ENCODE results near the gene COG4. TPM values are rescaled to one million over a fixed set of nuclear protein-coding genes. Genes with fewer than 3 reads are reported as not detected.
"Not testable (repeated sequence)": the region's sequence is repeated elsewhere in the genome, so short reads cannot be mapped to it uniquely, and the experiment has no call there.

The COG4 gene
- total RNA-seq, 1 donor from 2014 or later = 43.7 TPM

- Histone ChIP-seq H3K4me3 (no peak overlapping the region), H3K36me3 (peaks cover 98% of the 10 kb centered on the region), H3K27me3 (ENCODE audit: low read depth) (no peaks in the 10 kb centered on the region), H3K27ac (replicated peaks) (no peak overlapping the region), H3K4me1 (peaks cover 20% of the 10 kb centered on the region), H3K9me3 (replicated peaks) (no peaks in the 10 kb centered on the region)
- intact Hi-C loops (cut with micrococcal nuclease) = no loop called here
- no peak for DNase-seq
- TF ChIP-seq, protein P1, sequence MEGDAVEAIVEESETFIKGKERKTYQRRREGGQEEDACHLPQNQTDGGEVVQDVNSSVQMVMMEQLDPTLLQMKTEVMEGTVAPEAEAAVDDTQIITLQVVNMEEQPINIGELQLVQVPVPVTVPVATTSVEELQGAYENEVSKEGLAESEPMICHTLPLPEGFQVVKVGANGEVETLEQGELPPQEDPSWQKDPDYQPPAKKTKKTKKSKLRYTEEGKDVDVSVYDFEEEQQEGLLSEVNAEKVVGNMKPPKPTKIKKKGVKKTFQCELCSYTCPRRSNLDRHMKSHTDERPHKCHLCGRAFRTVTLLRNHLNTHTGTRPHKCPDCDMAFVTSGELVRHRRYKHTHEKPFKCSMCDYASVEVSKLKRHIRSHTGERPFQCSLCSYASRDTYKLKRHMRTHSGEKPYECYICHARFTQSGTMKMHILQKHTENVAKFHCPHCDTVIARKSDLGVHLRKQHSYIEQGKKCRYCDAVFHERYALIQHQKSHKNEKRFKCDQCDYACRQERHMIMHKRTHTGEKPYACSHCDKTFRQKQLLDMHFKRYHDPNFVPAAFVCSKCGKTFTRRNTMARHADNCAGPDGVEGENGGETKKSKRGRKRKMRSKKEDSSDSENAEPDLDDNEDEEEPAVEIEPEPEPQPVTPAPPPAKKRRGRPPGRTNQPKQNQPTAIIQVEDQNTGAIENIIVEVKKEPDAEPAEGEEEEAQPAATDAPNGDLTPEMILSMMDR (IDR thresholded peaks at IDR 0.05; ENCODE audit: borderline replicate concordance) = no peak
These were observed 25.6 kb upstream of the COG4 start for GRCh38 chr16:70548936-70549335.

DNA sequence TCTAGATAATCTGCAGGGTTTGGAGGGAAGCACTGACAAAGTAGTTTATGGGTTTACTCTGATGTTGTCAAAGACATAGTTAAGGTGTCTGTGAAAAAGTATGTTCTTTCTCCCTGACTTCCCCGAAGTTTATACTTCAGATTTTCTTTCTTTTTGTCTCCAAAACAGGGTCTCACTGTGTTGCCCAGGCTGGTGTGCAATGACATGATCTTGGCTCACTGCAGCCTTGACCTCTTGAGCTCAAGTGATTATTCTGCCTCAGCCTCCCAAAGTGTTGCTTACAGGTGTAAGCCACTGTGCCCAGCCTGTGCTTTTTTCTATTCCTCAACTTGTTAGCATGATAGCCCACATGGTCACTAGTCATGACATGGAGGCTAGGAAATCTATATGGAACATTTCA lies 21.2 kb upstream of the COG4 start:
- DNase-seq = no peak

DNA sequence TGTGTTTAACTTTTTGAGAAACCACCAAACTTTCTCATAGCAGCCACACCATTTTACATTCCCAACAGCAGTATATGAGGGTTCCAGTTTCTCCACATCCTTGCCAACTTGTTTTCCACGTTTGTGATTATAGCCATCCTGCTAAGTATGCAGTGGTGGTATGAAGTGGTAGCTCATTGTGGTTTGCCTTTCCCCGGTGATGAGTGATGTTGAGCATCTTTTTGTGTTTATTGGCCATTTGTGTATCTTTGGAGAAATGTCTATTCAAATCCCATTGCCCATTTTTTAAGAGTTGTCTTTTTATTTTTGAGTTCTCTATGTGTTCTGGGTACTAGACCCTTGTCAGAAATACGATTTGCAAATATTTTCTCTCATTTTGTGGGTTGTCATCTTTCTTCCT lies 17.6 kb upstream of the COG4 start:
- DNase-seq = no peak
- peaks cover 100% of the 10 kb centered on the region for H3K36me3 ChIP-seq
- no peaks in the 10 kb centered on the region for H3K27me3 ChIP-seq (ENCODE audit: low read depth)
- no peaks in the 10 kb centered on the region for H3K9me3 ChIP-seq (replicated peaks)
- peak overlapping the region; percentile 31 for H3K27ac ChIP-seq (replicated peaks)
- TF ChIP-seq, protein P1 (IDR thresholded peaks at IDR 0.05; ENCODE audit: borderline replicate concordance) = no peak
- peaks cover 17% of the 10 kb centered on the region for H3K4me1 ChIP-seq
- intact Hi-C loops (cut with micrococcal nuclease) = no loop called here
- no peak overlapping the region for H3K4me3 ChIP-seq

More for the DNA sequence above, 21.2 kb upstream of the COG4 start:
- intact Hi-C loops (cut with micrococcal nuclease) = no loop called here
- H3K27me3 ChIP-seq (ENCODE audit: low read depth) = no peaks in the 10 kb centered on the region
- no peak overlapping the region for H3K27ac ChIP-seq (replicated peaks)
- H3K4me1 ChIP-seq = peaks cover 17% of the 10 kb centered on the region
- no peaks in the 10 kb centered on the region for H3K9me3 ChIP-seq (replicated peaks)
- peaks cover 100% of the 10 kb centered on the region for H3K36me3 ChIP-seq
- TF ChIP-seq, protein P1 (IDR thresholded peaks at IDR 0.05; ENCODE audit: borderline replicate concordance) = no peak
- H3K4me3 ChIP-seq = no peak overlapping the region

GRCh38 chr16:70534971-70535370 lies 11.6 kb upstream of the COG4 start:
- H3K36me3 ChIP-seq = peaks cover 100% of the 10 kb centered on the region
- intact Hi-C loops (cut with micrococcal nuclease) = no loop called here
- peaks cover 4% of the 10 kb centered on the region for H3K4me1 ChIP-seq
- no peaks in the 10 kb centered on the region for H3K9me3 ChIP-seq (replicated peaks)
- no peak overlapping the region for H3K4me3 ChIP-seq
- H3K27me3 ChIP-seq (ENCODE audit: low read depth) = no peaks in the 10 kb centered on the region
- DNase-seq = no peak
- no peak overlapping the region for H3K27ac ChIP-seq (replicated peaks)
- TF ChIP-seq, protein P1 (IDR thresholded peaks at IDR 0.05; ENCODE audit: borderline replicate concordance) = no peak

GRCh38 chr16:70529954-70530353 lies 6.6 kb upstream of the COG4 start:
- H3K4me1 ChIP-seq = peaks cover 54% of the 10 kb centered on the region
- not testable (repeated sequence) for DNase-seq; H3K4me3 ChIP-seq; H3K27me3 ChIP-seq (ENCODE audit: low read depth); H3K9me3 ChIP-seq (replicated peaks); H3K27ac ChIP-seq (replicated peaks)
- peaks cover 83% of the 10 kb centered on the region for H3K36me3 ChIP-seq
- intact Hi-C loops (cut with micrococcal nuclease) = loop anchor here (5.0 kb wide), 1 partner anchor 122 kb away; no protein-coding TSS in a partner anchor

GRCh38 chr16:70529051-70529777 lies 5.9 kb upstream of the COG4 start:
- Histone ChIP-seq H3K4me3 (no peak overlapping the region), H3K27me3 (ENCODE audit: low read depth) (no peaks in the 10 kb centered on the region), H3K4me1 (peaks cover 61% of the 10 kb centered on the region), H3K9me3 (replicated peaks) (no peaks in the 10 kb centered on the region), H3K27ac (replicated peaks) (no peak overlapping the region), H3K36me3 (peaks cover 76% of the 10 kb centered on the region)
- no peak for DNase-seq
- intact Hi-C loops (cut with micrococcal nuclease) = loop anchor here (5.0 kb wide), 1 partner anchor 123 kb away; no protein-coding TSS in a partner anchor
- TF ChIP-seq, protein P1 (IDR thresholded peaks at IDR 0.05; ENCODE audit: borderline replicate concordance) = peak; percentile 68

Data from left ventricle myocardium inferior (tissue), 1 donor.